Activated T-helper 1 cell treated with anti-CD3 and anti-CD28 coated beads, Interleukin-2, amount 50 U/mL, for 16 hours (primary cell): ENCODE measurements around the gene KRTAP15-1.

Source experiments
- DNase-seq, 2 donors: peaks; one replicate each; pipeline ENCODE4 v3.0.0-alpha.2; 2020; ENCODE audit warnings: low read depth in 1 of 2, low spot score in 1 of 2

Gene KRTAP15-1

GRCh38 chr21:30487336-30487735 is 47.3 kb downstream of the KRTAP15-1 start, which contains the start of gene KRTAP19-2:
Gene KRTAP19-2, minus strand, starts transcription at chr21:30487436. Its CDS starts 88 bp downstream, at chr21:30487348.
- DNase-seq, result no peak
